ENCODE data around the gene CD4.

CD4 gene

DNA sequence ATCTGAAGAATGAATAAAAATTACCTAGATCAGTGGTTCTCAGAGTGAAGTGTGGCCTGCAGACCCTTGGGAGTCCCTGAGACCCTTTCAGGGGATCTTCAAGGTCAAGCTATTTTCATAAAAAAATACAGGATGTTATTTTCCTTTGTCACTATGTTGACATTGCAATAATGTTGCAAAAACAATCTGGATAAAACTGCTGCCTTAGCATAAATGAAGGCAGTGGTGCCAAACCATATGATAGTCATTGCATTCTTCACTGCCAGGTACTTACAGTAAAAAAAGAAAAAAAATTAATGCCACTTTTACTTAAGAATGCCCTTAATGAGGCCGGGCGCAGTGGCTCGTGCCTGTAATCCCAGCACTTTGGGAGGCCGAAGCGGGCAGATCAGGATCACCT is 2.0 kb upstream of the CD4 start:
- no peaks in the 10 kb centered on the region for H3K36me3 ChIP-seq (ENCODE audit: control insufficient read depth, insufficient read depth, low read length)
- peaks cover 18% of the 10 kb centered on the region for H3K4me1 ChIP-seq (ENCODE audit: control insufficient read depth, insufficient read depth, low read length)
- H3K27me3 ChIP-seq (ENCODE audit: control insufficient read depth, insufficient read depth, low read length, poor library complexity, severe bottlenecking): no peaks in the 10 kb centered on the region
- H3K9me3 ChIP-seq (ENCODE audit: control insufficient read depth, low read length): no peaks in the 10 kb centered on the region
- 89 to 94% methylated on average over 5 of the region's 5 CpGs for WGBS, 2 experiments
- H3K27ac ChIP-seq (ENCODE audit: insufficient read depth, low read depth, low read length, poor library complexity, severe bottlenecking): no peak overlapping the region
- H3K4me3 ChIP-seq (ENCODE audit: insufficient read depth, low read depth, low read length): no peak overlapping the region

DNA sequence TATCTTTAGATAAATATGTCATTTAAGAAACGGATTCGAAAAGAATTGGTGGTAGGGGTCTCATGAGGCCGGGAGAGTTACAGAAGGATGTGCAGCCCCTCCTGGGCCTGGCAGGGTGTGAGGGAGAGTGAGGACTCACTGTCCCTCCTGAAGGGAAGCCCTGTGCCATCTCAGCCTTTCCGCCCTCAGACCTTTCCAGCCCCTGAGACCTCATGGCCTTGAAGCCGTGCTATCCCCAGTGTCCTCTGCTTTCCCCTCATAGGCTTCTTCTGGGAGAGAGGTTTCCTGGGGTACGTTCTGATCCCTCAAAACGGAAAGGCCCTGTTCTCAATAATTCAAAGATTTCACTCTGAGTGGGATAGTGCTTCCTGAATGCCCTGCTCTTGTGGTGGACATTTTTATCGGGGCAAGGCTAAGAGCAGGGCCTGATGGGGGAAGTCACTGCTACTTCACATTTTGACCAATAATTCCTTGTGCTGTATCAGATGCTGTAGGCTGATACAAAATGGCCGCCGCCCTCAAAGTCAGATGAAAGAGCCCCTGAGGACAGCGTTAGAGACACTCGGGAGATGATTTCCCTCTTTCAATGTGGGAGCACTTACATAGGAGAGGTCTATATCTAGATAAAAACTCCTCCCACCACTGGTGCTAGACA is 1.3 kb downstream of the CD4 start:
- peaks cover 17% of the 10 kb centered on the region for H3K4me1 ChIP-seq (ENCODE audit: control insufficient read depth, insufficient read depth, low read length)
- no peaks in the 10 kb centered on the region for H3K27me3 ChIP-seq (ENCODE audit: control insufficient read depth, insufficient read depth, low read length, poor library complexity, severe bottlenecking)
- no peak overlapping the region for H3K27ac ChIP-seq (ENCODE audit: insufficient read depth, low read depth, low read length, poor library complexity, severe bottlenecking)
- no peak overlapping the region for H3K4me3 ChIP-seq (ENCODE audit: insufficient read depth, low read depth, low read length)
- 95 to 96% methylated on average over 12 of the region's 12 CpGs for WGBS, 2 experiments
- H3K9me3 ChIP-seq (ENCODE audit: control insufficient read depth, low read length): no peaks in the 10 kb centered on the region
- no peaks in the 10 kb centered on the region for H3K36me3 ChIP-seq (ENCODE audit: control insufficient read depth, insufficient read depth, low read length)

DNA sequence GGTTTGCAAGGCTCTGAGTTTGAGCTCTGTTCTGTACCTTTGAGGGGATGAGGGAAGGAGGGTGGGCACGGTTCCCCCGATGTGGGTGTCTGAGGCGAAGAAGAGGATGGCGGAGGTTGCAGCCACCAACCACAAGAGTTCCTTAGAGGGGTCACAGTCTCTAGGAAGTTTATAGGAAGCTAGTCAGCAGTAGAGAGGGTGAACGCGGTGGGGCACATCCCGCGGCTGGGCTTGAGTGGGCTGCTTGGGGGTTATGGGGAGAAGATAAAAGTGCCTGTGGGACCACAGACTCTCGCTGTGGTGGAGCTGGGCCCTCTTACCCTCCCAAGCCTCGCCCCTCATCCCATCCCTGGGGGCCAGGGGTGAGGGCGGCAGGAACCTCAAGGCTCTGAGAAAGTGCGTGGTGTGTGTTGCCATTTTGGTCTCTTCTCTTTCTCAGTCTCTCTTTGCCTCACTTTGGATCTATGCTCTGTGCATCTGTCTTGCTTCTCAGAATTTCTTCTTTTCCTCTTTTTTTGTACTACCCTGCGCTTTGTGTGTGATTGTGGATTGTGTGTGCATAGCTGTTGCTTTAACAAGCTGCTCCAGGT is 2.7 kb downstream of the CD4 start:
- Histone ChIP-seq H3K4me1 (ENCODE audit: control insufficient read depth, insufficient read depth, low read length) (peaks cover 17% of the 10 kb centered on the region), H3K36me3 (ENCODE audit: control insufficient read depth, insufficient read depth, low read length) (no peaks in the 10 kb centered on the region), H3K4me3 (ENCODE audit: insufficient read depth, low read depth, low read length) (no peak overlapping the region), H3K27me3 (ENCODE audit: control insufficient read depth, insufficient read depth, low read length, poor library complexity, severe bottlenecking) (no peaks in the 10 kb centered on the region), H3K27ac (ENCODE audit: insufficient read depth, low read depth, low read length, poor library complexity, severe bottlenecking) (no peak overlapping the region), H3K9me3 (ENCODE audit: control insufficient read depth, low read length) (no peaks in the 10 kb centered on the region)
- WGBS, 2 experiments: 96 to 97% methylated on average over 12 of the region's 13 CpGs

DNA sequence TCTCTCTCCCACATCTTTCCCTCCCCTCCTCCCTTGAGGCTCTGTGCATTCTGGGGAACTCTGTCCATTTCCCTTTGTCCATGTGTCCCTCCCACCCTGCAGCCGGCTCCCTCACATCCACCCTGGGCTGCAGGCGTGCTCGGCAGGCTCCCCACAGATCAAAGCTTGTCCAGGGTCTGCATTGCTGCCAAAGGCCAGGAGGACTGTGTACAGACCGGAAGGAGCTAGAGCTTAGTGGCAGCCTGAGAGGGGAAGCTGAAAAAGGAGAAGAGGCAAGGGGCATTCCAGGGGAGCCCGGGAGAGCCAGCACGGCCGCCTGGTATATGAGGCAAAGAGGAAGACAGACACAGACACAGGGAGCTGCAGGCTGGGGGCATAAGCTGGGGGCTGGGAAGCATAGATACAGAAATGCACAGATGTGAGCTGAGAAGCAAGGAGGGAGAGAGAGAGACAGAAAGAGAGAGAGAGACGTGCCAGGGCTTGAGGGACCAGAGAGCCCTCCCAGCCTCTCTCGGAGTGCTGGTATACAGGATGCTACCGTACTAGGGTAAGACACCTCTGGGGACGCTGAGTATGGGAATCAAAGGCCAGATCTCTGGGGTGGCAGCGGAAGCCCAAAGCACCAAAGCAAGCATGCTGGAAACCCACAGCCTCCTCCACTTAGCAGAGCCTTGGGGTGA is 3.3 kb downstream of the CD4 start:
- Histone ChIP-seq H3K36me3 (ENCODE audit: control insufficient read depth, insufficient read depth, low read length) (no peaks in the 10 kb centered on the region), H3K27me3 (ENCODE audit: control insufficient read depth, insufficient read depth, low read length, poor library complexity, severe bottlenecking) (no peaks in the 10 kb centered on the region), H3K27ac (ENCODE audit: insufficient read depth, low read depth, low read length, poor library complexity, severe bottlenecking) (no peak overlapping the region), H3K4me1 (ENCODE audit: control insufficient read depth, insufficient read depth, low read length) (peaks cover 17% of the 10 kb centered on the region), H3K4me3 (ENCODE audit: insufficient read depth, low read depth, low read length) (no peak overlapping the region), H3K9me3 (ENCODE audit: control insufficient read depth, low read length) (no peaks in the 10 kb centered on the region)
- 51 to 58% methylated on average over 12 of the region's 12 CpGs for WGBS, 2 experiments

DNA sequence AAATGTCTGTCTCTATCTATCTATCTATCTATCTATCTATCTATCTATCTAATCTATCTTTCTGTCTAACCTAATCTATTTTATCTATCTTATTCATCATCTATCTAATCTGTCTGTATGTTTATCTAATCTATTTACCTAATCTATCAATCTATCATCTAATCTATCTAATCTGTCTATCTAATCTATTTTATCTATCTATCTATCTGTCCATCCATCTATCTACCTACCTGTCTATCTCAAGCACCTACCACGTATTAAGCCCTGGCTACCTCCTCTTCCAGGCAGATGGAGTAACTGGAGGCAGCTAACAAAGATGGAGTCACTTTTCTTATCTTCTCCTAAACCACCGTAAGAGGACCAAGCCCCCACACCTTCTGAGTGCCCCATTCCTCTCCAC is 5.8 kb downstream of the CD4 start:
- H3K4me3 ChIP-seq (ENCODE audit: insufficient read depth, low read depth, low read length): no peak overlapping the region
- H3K27ac ChIP-seq (ENCODE audit: insufficient read depth, low read depth, low read length, poor library complexity, severe bottlenecking): no peak overlapping the region
- H3K36me3 ChIP-seq (ENCODE audit: control insufficient read depth, insufficient read depth, low read length): no peaks in the 10 kb centered on the region
- no peaks in the 10 kb centered on the region for H3K9me3 ChIP-seq (ENCODE audit: control insufficient read depth, low read length)
- 91 to 100% methylated on average over 2 of the region's 2 CpGs for WGBS, 2 experiments
- no peaks in the 10 kb centered on the region for H3K27me3 ChIP-seq (ENCODE audit: control insufficient read depth, insufficient read depth, low read length, poor library complexity, severe bottlenecking)
- peaks cover 12% of the 10 kb centered on the region for H3K4me1 ChIP-seq (ENCODE audit: control insufficient read depth, insufficient read depth, low read length)

DNA sequence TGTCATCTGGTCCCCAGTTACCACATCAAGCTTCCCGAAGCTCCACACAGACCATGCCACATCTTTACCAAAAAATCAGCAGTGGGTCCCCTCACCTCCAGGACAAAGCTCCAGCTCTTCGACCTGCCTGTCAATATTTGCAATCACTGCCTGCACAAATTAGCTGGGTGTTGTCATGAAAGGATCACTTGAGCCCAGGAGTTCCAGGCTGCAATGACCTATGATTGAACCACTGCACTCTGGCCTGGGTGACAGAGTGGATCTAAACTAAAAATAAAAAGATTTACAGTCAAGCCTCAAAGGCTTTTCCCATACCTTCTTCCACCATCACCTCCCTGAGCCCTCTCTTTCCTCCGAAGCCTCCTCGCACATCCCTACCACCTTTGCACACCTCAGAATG is 7.2 kb downstream of the CD4 start:
- 93 to 96% methylated on average over 4 of the region's 4 CpGs for WGBS, 2 experiments
- Histone ChIP-seq H3K27me3 (ENCODE audit: control insufficient read depth, insufficient read depth, low read length, poor library complexity, severe bottlenecking) (no peaks in the 10 kb centered on the region), H3K4me3 (ENCODE audit: insufficient read depth, low read depth, low read length) (no peak overlapping the region), H3K4me1 (ENCODE audit: control insufficient read depth, insufficient read depth, low read length) (peaks cover 12% of the 10 kb centered on the region), H3K9me3 (ENCODE audit: control insufficient read depth, low read length) (no peaks in the 10 kb centered on the region), H3K27ac (ENCODE audit: insufficient read depth, low read depth, low read length, poor library complexity, severe bottlenecking) (no peak overlapping the region), H3K36me3 (ENCODE audit: control insufficient read depth, insufficient read depth, low read length) (no peaks in the 10 kb centered on the region)

DNA sequence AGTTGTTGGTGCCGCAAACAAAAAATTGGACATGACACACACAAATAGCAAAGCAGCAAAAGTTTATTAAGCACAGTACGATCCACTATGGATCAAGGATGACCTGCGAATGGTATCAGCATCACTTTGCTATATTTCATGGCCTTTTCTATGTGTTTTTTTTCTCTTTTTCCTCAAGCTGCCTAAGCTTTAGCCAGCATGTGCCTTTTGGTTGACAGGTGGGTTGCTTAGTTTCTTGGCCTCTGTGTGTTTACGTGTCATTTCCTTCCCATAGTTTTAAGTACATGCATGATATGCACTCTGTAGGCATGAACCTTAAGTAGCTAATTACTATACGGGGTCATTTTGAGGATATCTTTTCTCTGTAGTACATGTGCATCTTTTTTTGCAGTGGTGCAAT is 9.8 kb downstream of the CD4 start:
- Histone ChIP-seq H3K36me3 (ENCODE audit: control insufficient read depth, insufficient read depth, low read length) (no peaks in the 10 kb centered on the region), H3K4me1 (ENCODE audit: control insufficient read depth, insufficient read depth, low read length) (no peaks in the 10 kb centered on the region), H3K9me3 (ENCODE audit: control insufficient read depth, low read length) (no peaks in the 10 kb centered on the region), H3K4me3 (ENCODE audit: insufficient read depth, low read depth, low read length) (no peak overlapping the region), H3K27ac (ENCODE audit: insufficient read depth, low read depth, low read length, poor library complexity, severe bottlenecking) (no peak overlapping the region), H3K27me3 (ENCODE audit: control insufficient read depth, insufficient read depth, low read length, poor library complexity, severe bottlenecking) (no peaks in the 10 kb centered on the region)
- 91 to 98% methylated on average over 5 of the region's 5 CpGs for WGBS, 2 experiments

DNA sequence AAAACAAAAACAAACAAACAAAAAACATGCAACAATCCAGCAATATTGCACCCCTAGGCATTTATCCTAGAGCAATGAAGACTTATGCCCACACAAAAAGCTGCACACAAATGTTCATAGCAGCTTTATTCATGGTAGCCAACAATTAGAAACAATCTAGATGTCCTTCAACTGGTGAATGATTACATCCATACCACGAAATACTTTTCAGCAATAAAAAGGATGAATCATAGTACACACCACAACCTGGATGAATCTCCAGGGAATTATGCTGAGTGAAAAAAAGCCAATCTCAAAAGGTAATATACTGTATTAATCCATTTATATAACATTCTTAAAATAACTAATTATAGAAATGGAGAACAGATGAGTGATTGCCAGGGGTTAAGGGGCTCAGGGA is 17.8 kb downstream of the CD4 start:
- H3K27me3 ChIP-seq (ENCODE audit: control insufficient read depth, insufficient read depth, low read length, poor library complexity, severe bottlenecking): no peaks in the 10 kb centered on the region
- WGBS, 2 experiments: 86 to 91% methylated on average over 1 of the region's 1 CpG

DNA sequence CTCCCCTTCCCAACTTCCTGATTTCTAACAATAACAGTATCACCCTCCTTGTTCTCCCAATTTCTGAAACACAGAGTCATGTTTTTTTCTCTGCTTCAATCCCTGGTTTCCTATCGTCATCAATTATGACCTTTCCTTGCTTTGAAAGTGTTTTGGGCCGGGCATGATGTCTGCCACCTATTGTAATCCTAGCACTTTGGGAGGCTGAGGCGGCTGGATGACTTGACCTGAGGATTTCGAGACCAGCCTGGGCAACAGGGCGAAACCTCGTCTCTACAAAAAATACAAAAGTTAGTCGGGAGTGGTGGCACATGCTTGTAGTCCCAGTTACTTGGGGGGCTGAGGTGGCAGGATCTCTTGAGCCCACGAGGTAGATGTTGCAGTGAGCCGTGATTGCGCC is 19.7 kb downstream of the CD4 start:
- H3K27me3 ChIP-seq (ENCODE audit: control insufficient read depth, insufficient read depth, low read length, poor library complexity, severe bottlenecking): no peaks in the 10 kb centered on the region
- H3K4me1 ChIP-seq (ENCODE audit: control insufficient read depth, insufficient read depth, low read length): peaks cover 4% of the 10 kb centered on the region
- no peaks in the 10 kb centered on the region for H3K36me3 ChIP-seq (ENCODE audit: control insufficient read depth, insufficient read depth, low read length)
- WGBS, 2 experiments: 82 to 83% methylated on average over 10 of the region's 10 CpGs
- no peak overlapping the region for H3K4me3 ChIP-seq (ENCODE audit: insufficient read depth, low read depth, low read length)
- no peak overlapping the region for H3K27ac ChIP-seq (ENCODE audit: insufficient read depth, low read depth, low read length, poor library complexity, severe bottlenecking)
- H3K9me3 ChIP-seq (ENCODE audit: control insufficient read depth, low read length): no peaks in the 10 kb centered on the region

More for the DNA sequence above, 17.8 kb downstream of the CD4 start:
- no peaks in the 10 kb centered on the region for H3K36me3 ChIP-seq (ENCODE audit: control insufficient read depth, insufficient read depth, low read length)
- H3K9me3 ChIP-seq (ENCODE audit: control insufficient read depth, low read length): no peaks in the 10 kb centered on the region
- no peak overlapping the region for H3K27ac ChIP-seq (ENCODE audit: insufficient read depth, low read depth, low read length, poor library complexity, severe bottlenecking)
- H3K4me3 ChIP-seq (ENCODE audit: insufficient read depth, low read depth, low read length): no peak overlapping the region
- peaks cover 4% of the 10 kb centered on the region for H3K4me1 ChIP-seq (ENCODE audit: control insufficient read depth, insufficient read depth, low read length)

DNA sequence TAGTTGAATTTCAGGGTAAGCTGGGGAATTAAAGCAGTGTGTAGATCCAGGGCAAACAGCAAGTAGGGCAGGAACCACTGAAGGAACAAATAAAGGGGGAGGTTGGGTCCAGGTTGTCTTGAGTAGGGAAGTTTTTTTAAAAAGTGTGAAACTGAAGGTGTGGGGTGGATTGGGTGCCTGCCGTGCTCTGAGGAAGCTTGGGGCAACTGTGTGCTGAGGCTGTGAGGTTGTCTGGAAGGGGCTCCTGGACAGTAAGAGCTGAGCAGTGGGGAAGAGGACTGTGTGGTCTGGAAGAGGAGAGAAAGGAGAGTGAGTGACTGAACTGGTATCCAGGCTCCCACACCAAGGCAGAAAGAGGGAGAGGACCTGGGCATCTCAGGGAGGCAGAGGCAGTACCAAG is 21.4 kb downstream of the CD4 start:
- H3K27ac ChIP-seq (ENCODE audit: insufficient read depth, low read depth, low read length, poor library complexity, severe bottlenecking): no peak overlapping the region
- no peaks in the 10 kb centered on the region for H3K27me3 ChIP-seq (ENCODE audit: control insufficient read depth, insufficient read depth, low read length, poor library complexity, severe bottlenecking)
- H3K9me3 ChIP-seq (ENCODE audit: control insufficient read depth, low read length): no peaks in the 10 kb centered on the region
- no peak overlapping the region for H3K4me3 ChIP-seq (ENCODE audit: insufficient read depth, low read depth, low read length)
- WGBS, 2 experiments: 72 to 89% methylated on average over 1 of the region's 1 CpG
- peaks cover 4% of the 10 kb centered on the region for H3K4me1 ChIP-seq (ENCODE audit: control insufficient read depth, insufficient read depth, low read length)
- no peaks in the 10 kb centered on the region for H3K36me3 ChIP-seq (ENCODE audit: control insufficient read depth, insufficient read depth, low read length)

Measured in ectodermal cell (in vitro differentiated cells).